CD4-positive, alpha-beta T cell treated with Interleukin-21 for 1 hour (primary cell): ENCODE measurements around the gene PPDPF.
"Not testable (repeated sequence)": the region's sequence is repeated elsewhere in the genome, so short reads cannot be mapped to it uniquely, and the experiment has no call there.

Experiments used
- DNase-seq: peaks from one replicate; pipeline ENCODE4 v3.0.0-alpha.2; 2020

Gene PPDPF

DNA sequence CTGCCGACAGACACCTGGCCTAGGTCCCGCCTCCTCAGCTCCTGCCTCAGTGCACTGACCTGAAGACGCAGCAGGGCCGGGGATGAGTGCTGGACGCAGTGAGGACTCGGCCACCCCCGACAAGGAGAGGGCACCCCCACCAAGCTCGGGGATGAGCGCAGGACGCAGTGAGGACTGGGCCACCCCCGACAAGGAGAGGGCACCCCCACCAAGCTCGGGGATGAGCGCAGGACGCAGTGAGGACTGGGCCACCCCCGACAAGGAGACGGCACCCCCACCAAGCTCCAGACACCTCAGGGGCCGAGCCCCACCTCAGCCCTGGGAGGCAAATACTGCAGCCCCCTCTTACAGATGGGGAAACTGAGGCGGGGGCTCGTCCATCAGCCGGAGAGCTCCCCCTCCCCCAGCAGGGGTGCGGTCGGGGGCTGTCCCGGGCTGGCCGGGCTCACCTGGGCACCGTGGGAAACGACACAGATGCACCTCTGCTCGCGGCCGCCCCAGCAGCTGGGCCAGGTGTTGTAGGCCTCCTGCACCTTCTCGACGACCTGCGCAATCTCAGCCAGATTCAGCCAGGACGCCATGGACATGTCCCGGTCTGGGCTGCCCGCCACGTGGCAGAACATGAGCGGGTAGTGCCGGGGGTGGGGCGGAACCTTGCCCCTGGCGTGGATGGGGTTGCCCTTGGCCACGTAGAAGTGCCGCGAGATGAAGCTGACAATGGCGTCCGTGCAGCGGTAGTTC lies 46.0 kb downstream of the PPDPF start:
- DNase-seq: no peak

DNA sequence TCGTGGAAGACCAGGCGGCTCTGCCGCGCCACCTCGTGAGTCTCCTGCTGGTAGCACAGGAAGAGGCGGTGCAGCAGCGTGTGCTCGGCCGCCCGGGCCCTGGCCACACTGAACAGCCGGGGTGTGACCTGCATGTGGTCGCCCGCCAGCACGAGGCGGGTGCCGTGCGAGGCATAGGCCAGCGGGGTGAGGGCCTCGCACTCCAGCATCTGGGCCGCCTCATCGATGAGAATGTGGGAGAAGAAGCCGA lies 46.5 kb downstream of the PPDPF start:
- peak; percentile 40 for DNase-seq

DNA sequence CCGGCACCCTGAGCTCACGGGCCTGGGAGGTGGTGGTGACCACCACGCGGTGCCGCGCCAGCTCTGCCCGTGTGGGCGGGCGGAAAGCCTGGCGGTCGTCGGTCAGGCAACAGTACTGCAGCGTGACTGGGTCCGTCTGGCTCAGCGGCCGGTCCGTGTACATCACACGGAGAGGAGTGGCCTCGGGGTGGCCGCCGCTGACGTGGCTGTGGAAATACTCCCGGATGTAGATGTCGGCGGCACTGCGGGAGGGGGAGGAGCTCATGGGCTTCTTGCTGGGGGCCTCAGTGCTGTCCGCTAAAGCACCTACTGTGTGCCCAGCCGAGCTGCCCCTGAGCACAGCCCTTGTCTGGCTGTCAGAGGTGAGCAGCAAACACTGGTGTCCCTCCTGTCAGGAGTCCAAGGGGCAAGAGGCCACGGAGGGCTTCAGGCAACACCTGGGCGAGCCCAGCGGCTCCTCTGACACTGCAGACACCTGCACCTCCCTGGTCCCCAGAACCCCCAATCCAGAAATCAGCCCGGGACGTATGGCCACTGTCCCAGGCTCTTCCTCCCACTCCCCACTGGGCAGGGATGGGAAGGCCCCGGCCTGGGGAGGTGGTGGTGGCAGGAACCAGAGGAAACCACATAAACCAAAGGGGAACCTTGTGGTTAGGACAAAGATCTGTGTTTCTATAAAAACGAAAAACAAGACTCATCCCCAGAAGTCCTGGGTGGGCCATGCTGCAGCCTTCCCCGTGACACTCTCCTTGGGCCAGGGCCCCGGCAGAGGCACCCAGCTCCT lies 47.0 kb downstream of the PPDPF start:
- peak; percentile 73 for DNase-seq

DNA sequence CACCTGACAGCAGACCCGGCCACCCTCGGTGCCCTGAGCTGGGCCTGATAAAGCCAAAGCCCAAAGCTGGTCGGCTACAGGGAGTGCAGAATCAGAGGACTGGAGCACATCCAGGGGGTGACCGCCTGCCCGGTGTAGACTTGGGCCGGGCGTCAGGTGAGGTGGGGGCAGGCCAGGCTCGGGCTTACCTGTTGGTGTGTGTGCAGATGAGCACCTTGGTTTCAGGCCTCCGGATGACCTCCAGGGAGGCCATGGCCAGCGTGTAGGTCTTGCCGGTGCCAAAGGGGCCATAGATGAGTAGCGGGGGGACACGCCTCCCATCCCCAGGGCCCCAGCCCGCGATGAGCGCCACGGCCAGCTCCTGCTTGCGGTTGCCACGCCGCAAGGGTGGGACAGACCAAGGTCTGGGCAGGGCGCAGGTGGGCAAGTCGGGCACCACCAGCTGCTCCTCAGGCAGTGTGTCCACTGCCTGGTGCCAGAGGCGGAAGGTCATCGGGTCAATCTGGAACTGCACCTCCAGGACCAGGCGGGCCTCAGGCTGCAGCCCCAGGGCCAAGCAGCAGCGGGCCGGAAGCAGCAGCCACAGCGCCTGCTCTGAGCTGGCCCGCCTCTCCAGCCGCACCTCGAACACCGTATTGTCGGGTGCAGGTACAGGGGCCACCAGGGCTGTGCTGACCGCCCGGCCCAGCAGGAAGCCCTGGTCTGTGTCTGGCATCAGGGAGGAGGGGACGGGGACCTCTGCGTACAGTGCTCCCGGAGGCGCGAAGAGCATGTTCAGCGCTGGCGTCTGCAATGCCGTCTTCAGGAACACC lies 47.8 kb downstream of the PPDPF start:
- peak; percentile 21 for DNase-seq

DNA sequence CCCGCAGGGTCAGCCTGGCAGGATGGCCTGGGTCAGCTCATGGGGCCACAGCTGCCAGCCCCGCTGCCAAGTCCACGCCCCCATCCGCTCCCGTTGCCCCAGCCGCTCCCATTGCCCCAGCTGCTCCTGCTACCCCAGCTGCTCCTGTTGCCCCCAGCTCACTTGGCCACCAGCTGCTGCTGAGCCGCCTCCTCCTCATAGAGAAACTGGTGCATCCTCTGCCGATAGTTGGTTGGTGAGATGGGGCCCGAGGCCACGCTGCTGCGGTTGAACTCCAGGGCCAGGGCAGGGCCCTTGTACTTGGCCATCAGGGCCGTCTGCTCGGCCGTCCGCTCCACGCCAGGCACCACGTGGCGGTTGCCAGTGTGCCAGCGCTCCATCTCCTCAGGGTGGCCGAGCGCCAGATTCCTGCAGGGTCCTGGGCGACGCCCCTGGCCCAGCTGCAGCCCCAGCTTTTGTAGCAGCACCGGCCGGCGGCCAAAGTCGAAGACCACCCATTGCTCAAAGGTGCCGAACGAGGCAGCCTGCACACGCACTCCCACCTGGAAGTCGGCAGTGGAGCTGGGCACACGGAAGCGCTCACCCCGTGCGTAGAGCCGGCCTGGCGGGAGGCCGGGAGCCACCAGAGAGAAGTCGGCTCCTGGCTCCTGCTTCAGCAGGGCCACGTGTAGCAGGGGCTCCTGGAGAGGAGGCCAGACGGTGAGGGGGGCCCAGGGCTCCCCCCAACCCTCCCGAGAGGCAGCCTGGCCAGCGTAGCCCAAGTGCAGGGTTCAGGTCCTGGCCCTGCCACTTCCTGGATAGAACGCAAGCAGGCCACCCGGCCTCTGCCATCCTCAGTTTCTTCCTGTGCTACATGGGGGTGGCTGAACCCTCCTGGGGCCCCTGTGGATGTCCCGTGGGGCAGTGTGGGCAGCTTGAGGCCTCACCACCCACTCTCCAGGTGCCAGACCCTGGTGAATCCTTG lies 48.7 kb downstream of the PPDPF start:
- DNase-seq: no peak

DNA sequence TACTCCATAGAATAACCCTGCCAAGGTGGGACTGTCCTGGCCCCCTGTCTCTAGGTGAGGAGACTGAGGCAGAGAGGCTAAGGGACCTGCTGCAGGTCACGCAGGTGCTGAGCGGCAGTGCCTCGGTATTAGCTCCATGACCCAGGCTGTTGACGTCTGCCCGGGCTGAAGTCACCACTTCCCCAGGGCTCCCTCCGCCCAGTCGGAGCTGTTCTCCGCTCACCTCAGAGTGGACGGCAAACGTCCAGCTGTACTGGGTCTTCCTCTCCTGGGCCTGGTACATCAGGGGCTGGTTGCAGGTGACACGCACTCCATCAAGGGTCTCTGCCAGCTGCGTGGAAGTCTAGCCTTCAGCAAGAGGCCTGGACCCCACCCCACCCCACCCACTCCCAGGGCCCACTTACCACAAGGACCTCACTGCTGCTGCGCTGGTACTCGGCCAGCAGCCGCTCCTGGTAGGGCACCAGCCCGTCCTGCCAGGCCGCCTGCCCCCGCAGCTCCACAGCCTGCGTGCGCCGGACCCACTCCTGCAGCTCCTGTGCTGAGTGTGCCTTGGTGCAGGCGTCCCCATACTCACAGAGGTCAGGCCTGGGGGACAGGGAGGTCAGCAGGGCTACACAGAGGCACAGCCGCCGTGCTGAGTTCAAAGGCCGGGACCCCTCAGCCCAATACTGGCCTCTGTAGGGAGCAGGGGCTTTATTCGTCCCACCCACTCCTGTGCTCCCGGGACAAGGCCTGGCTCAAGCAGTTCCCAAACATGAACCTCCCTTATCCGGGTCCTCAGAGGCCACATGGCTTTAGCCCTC lies 49.9 kb downstream of the PPDPF start:
- no peak for DNase-seq

DNA sequence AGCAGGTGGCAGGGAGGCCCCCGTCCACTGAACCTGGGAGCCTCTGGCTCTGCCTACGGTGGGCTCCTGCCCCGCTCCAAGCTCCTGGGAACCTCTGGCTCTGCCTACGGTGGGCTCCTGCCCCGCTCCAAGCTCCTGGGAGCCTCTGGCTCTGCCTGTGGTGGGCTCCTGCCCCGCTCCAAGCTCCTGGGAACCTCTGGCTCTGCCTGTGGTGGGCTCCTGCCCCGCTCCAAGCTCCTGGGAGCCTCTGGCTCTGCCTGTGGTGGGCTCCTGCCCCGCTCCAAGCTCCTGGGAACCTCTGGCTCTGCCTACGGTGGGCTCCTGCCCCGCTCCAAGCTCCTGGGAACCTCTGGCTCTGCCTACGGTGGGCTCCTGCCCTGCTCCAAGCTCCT lies 50.5 kb downstream of the PPDPF start:
- not testable (repeated sequence) for DNase-seq
